Stomach (tissue), 4 donors: Measurements from ENCODE around the gene TBC1D4.

Source experiments
- CTCF ChIP-seq, 7 experiments: fragments of 450-650 bp in 4 of 7; fragments of 200-600 bp in 3 of 7; sonication (generic) in 3 of 7; IDR thresholded peaks; one replicate each; pipeline ENCODE4 v1.5.1; 2016 to 2019; ENCODE audit warnings: antibody characterized with exemption in 7 of 7, control low read depth in 2 of 7, mild to moderate bottlenecking in 1 of 7
- EP300 ChIP-seq: sonication (generic); formaldehyde crosslinking; IDR thresholded peaks from one replicate; pipeline ENCODE4 v1.6.1; 2017; ENCODE audit warnings: antibody characterized with exemption
- POLR2A ChIP-seq, 4 donors: fragments of 450-650 bp; IDR thresholded peaks; one replicate each; pipeline ENCODE4 v1.6.1; 2016; ENCODE audit warnings: antibody characterized with exemption in 4 of 4, control low read depth in 2 of 4, mild to moderate bottlenecking in 1 of 4, moderate library complexity in 1 of 4
- POLR2AphosphoS5 ChIP-seq, 3 donors: sonication (generic); formaldehyde crosslinking; IDR thresholded peaks; one replicate each; pipeline ENCODE4 v1.6.1; 2016; ENCODE audit warnings: antibody characterized with exemption in 3 of 3

DNA sequence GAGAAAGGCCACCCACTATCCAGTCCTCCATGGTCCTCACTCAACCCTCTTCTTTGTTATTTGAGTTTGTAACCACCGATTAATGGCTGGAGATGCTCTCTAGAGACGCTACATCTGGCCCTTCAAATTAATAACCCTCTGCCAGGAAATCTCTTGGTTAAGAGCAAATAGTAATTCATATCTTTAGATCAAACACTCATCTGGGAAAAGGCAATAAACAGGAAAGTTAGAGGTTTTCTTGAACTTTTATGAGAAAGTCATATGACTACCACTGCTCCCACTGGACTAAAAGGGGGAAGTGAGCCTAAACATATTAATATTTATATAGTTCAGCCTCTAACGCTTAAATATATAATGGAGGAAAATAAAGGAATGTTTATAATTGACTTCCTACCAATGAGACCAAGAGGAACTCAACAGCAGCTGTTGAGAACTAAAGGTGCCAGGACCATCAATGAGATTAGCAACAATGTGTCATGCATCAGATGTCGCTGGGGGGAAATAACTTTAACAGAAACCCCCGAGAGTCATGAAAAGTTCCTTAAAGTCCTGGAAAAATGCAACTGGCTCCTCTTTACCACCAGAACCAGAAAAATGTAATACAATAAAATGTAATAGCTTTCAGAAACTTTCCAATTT is 2.7 kb downstream of the TBC1D4 start:
- TF ChIP-seq CTCF (IDR thresholded peaks at IDR 0.05) = no peak
- TF ChIP-seq POLR2A (IDR thresholded peaks at IDR 0.05) = no peak
- TF ChIP-seq POLR2AphosphoS5 (IDR thresholded peaks at IDR 0.05) = no peak
- TF ChIP-seq EP300 = no peak
